Rectal smooth muscle tissue (tissue), 1 donor: Measurements from ENCODE around the gene CLEC4G.

ENCODE experiments used
- H3K27ac ChIP-seq: one replicate; pipeline ENCODE4 v1.7.0; 2013; ENCODE audit warnings: low read depth, low read length, inconsistent platforms
- H3K27me3 ChIP-seq: one replicate; pipeline ENCODE4 v1.7.0; 2013; ENCODE audit warnings: low read length; ENCODE audit not compliant: control insufficient read depth, insufficient read depth
- H3K36me3 ChIP-seq: one replicate; pipeline ENCODE4 v1.7.0; 2013; ENCODE audit warnings: low read length; ENCODE audit not compliant: control insufficient read depth, insufficient read depth
- H3K4me1 ChIP-seq: one replicate; pipeline ENCODE4 v1.7.0; 2013; ENCODE audit warnings: low read length; ENCODE audit not compliant: control insufficient read depth, insufficient read depth
- H3K4me3 ChIP-seq: one replicate; pipeline ENCODE4 v1.7.0; 2013; ENCODE audit warnings: low read length
- H3K9ac ChIP-seq: one replicate; pipeline ENCODE4 v1.7.0; 2013; ENCODE audit warnings: low read length

Gene CLEC4G

DNA sequence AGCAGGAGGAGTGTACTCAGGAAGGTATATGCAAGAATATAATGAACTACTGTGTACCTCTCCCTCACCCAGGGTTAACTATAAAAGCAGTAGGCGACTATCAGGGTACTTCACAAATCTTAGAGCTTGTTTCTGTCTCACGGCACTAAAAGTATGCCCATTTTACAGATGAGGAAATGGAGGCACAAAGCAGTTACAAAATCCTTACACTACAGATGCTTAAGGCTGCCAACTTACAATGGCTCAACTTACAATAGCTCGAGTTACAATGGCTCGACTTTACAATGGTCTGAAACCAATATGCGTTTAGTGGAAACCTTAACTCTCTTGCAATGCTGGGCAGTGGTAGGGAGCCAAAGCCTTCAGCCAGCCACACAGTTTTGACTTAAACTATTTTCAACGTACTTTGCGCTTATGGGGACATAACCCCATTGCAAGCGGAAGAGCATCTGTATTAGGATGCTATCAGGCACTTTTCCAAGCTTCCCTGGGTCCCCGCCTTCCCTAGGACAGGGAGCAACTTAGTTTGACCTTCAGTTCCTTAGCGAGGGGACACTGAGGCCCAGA is 34.1 kb downstream of the CLEC4G start:
- H3K4me3 ChIP-seq = no peak overlapping the region
- no peaks in the 10 kb centered on the region for H3K4me1 ChIP-seq
- H3K27me3 ChIP-seq = peaks cover 6% of the 10 kb centered on the region
- H3K9ac ChIP-seq = no peak overlapping the region
- no peak overlapping the region for H3K27ac ChIP-seq
- no peaks in the 10 kb centered on the region for H3K36me3 ChIP-seq

DNA sequence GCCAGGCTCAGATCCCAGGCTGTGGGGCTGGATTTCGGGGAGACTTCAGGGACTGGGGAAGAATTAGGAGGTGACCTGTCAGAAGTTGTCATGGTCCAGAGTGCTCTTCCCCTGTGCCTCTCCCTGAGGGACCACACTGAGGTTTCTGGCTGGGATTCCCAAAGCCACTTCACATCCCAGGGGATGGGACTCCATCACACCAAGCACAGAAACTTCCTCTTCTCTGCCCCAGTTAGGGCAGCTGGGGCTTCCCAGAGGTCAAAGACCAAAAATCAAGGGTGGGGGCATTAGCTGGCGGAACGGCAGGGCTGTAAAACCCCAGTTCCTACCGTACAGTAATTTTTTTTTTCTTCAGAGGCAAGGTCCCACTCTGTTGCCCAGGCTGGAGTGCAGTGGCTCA is 37.4 kb downstream of the CLEC4G start:
- Histone ChIP-seq H3K4me3 (no peak overlapping the region), H3K9ac (no peak overlapping the region), H3K27me3 (peaks cover 6% of the 10 kb centered on the region), H3K36me3 (no peaks in the 10 kb centered on the region), H3K4me1 (no peaks in the 10 kb centered on the region), H3K27ac (no peak overlapping the region)

DNA sequence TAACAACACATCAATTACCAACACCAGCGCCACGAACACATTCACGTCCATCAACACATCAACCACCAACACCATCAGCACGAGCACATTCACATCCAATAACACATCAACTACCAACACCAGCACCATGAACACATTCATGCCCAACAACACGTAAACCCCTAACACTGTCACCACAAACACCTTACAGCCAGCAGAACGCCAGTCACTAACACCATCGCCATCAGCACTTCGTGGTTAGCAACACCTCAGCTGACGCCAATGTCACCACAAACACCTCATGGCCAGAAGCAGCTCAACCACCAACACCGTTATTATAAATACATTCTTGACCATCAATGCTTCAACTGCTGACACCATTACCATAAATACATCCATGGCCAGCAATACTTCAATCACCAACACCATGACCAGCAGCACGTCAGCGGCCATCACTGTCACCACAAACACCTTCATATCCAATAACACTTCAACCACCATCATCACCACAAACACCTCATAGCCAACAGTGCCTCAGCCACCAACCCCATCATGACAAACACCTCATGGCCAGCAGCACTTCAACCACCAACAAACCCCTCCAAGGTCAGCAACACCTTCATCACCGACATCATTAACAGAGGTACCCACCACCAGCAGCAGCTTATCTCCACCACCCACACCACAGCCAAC is 39.4 kb downstream of the CLEC4G start:
- Histone ChIP-seq H3K9ac (no peak overlapping the region), H3K27ac (no peak overlapping the region), H3K36me3 (no peaks in the 10 kb centered on the region), H3K4me3 (no peak overlapping the region), H3K4me1 (no peaks in the 10 kb centered on the region), H3K27me3 (peaks cover under 1% of the 10 kb centered on the region)

DNA sequence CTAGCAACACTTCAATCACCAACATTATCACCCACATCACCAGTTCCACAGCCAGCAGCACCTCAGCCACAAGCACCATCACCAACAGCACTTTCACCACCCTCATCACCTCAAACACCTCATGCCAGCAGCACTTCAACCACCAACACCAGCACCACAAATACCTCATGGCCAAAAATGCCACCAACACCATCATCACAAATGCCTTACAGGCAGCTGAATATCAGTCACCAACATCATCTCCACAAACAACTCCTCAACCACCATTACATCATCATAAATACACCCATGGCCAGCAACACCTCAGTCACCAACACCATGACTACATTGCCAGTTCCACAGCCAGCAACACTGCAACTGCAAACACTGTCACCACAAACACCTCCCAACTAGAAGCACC is 40.4 kb downstream of the CLEC4G start:
- H3K36me3 ChIP-seq = no peaks in the 10 kb centered on the region
- H3K27me3 ChIP-seq = no peaks in the 10 kb centered on the region
- no peak overlapping the region for H3K4me3 ChIP-seq
- H3K9ac ChIP-seq = no peak overlapping the region
- H3K4me1 ChIP-seq = no peaks in the 10 kb centered on the region
- H3K27ac ChIP-seq = no peak overlapping the region

DNA sequence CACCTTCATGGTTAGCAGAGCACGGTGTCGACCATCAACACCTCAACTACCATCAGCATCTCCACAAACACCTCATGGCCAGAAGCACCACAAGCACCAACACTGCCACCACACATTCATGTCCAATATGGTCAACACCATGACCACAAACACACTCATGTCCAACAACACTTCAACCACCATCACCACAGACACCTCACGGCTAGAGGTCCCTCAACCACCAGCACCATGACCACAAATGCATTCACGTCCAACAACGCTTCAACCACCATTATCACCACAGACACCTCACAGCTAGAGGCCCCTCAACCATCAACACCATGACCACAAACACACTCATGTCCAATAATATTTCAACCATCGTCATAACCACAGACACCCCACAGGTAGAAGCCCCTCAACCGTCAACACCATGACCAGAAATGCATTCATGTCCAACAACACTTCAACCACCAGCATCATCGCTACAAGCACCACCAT is 41.1 kb downstream of the CLEC4G start:
- H3K4me3 ChIP-seq = no peak overlapping the region
- no peak overlapping the region for H3K27ac ChIP-seq
- no peak overlapping the region for H3K9ac ChIP-seq
- H3K4me1 ChIP-seq = no peaks in the 10 kb centered on the region
- H3K36me3 ChIP-seq = no peaks in the 10 kb centered on the region
- no peaks in the 10 kb centered on the region for H3K27me3 ChIP-seq

DNA sequence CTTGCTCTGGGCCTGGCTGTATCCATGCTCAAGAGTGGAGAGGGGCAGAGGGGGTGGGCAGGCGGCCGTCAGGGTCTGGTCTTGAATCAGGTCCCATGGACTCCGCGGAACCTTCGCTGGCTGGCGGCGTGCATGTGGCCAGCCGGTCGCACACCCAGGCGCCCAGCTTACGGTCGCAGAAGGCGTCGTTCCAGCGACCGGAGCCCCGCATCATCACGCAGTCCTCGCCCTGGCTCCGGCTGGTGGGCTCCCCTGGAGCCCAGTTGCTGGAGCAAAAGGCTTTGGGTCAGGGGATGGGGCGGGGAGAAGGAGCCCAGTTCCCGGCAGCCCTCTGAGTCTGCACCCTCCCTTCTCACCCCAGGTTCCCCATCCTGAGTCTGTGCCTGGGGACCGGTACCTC is 42.7 kb downstream of the CLEC4G start:
- no peak overlapping the region for H3K27ac ChIP-seq
- H3K4me1 ChIP-seq = no peaks in the 10 kb centered on the region
- H3K4me3 ChIP-seq = no peak overlapping the region
- no peak overlapping the region for H3K9ac ChIP-seq
- no peaks in the 10 kb centered on the region for H3K36me3 ChIP-seq
- no peaks in the 10 kb centered on the region for H3K27me3 ChIP-seq

DNA sequence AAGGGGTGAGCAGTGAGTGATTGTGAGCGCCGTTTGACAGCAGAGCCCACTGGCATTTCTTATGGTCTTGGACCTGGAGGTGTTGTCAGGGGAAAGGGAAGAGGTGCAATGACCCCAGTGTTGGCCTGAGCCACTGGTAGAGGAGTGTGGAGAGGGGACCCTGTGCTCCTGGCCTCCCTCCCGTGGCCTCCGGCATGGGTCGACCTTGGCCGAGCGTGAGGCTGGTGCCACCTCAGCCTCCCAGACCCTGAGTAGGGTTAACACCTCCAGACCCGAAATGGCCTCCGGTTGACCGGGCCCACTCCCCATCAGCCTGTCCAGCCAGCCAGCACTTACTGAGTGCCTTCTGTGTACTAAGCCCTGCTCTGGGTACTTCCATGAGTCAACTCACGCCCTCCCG is 44.7 kb downstream of the CLEC4G start:
- Histone ChIP-seq H3K4me3 (no peak overlapping the region), H3K9ac (no peak overlapping the region), H3K36me3 (peaks cover 5% of the 10 kb centered on the region), H3K27ac (no peak overlapping the region), H3K4me1 (no peaks in the 10 kb centered on the region), H3K27me3 (no peaks in the 10 kb centered on the region)

DNA sequence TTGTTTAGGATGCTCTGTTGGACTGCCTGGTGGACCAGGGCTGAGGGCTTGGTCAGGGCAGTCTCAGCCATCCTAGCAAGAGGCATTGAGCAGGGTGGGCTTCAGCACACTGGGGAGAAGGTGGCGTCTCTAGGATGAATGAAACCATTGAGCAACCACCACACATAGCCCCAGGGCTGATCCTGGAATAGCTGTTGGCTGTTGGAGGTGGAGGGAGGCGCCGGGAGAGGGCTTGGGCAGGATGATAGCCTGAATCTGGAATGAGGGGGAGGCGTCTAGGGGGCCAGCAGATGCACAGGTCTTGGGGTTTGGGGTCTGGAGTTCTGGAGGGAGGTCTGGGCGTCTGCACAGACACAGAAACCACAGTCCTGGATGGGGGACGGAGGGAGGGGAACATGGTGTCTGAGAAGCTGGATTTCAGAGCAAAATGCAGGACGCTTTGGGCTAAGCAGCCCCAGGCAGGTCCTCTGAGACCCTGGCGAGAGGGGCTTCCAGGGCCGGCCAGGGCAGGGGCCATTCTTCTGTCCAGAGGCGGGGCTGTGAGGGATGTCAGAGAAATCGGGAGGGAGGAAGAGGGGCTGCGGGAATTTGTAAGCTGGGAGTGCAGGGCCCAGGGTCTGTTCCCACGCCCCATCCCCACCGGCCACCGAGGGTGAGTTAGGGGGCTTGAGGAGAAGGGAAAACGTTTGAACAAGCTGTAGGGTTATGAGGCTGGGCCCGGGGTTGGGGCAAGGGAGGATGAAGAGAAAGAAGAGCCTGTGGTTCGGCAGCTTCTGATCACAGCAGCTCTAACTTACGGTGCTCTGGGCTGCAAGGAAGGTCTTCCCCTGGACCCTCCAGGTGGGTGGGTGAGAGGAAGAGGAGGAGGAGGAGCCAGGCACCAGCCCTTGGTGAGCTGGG is 46.1 kb downstream of the CLEC4G start:
- Histone ChIP-seq H3K4me1 (peaks cover 2% of the 10 kb centered on the region), H3K4me3 (no peak overlapping the region), H3K27me3 (no peaks in the 10 kb centered on the region), H3K9ac (no peak overlapping the region), H3K27ac (no peak overlapping the region), H3K36me3 (peaks cover 8% of the 10 kb centered on the region)

DNA sequence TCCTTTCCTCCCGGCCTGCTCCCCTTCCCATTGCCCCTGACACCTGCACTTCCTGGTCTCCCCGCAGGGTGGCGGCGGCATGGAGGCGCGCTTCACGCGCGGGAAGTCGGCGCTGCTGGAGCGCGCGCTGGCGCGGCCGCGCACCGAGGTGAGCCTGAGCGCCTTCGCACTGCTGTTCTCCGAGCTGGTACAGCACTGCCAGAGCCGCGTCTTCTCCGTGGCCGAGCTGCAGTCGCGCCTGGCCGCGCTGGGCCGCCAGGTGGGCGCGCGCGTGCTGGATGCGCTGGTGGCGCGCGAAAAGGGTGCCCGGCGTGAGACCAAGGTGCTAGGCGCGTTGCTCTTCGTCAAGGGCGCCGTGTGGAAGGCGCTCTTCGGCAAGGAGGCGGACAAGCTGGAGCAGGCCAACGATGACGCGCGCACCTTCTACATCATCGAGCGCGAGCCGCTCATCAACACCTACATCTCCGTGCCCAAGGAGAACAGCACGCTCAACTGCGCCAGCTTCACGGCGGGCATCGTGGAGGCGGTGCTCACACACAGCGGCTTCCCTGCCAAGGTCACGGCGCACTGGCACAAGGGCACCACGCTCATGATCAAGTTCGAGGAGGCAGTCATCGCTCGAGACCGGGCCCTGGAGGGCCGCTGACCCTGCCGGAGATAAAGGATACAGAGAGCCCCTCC is 49.6 kb downstream of the CLEC4G start:
- peaks cover 8% of the 10 kb centered on the region for H3K36me3 ChIP-seq
- H3K4me1 ChIP-seq = peaks cover 2% of the 10 kb centered on the region
- H3K4me3 ChIP-seq = peak overlapping the region; percentile 93
- no peak overlapping the region for H3K9ac ChIP-seq
- H3K27ac ChIP-seq = no peak overlapping the region
- no peaks in the 10 kb centered on the region for H3K27me3 ChIP-seq

DNA sequence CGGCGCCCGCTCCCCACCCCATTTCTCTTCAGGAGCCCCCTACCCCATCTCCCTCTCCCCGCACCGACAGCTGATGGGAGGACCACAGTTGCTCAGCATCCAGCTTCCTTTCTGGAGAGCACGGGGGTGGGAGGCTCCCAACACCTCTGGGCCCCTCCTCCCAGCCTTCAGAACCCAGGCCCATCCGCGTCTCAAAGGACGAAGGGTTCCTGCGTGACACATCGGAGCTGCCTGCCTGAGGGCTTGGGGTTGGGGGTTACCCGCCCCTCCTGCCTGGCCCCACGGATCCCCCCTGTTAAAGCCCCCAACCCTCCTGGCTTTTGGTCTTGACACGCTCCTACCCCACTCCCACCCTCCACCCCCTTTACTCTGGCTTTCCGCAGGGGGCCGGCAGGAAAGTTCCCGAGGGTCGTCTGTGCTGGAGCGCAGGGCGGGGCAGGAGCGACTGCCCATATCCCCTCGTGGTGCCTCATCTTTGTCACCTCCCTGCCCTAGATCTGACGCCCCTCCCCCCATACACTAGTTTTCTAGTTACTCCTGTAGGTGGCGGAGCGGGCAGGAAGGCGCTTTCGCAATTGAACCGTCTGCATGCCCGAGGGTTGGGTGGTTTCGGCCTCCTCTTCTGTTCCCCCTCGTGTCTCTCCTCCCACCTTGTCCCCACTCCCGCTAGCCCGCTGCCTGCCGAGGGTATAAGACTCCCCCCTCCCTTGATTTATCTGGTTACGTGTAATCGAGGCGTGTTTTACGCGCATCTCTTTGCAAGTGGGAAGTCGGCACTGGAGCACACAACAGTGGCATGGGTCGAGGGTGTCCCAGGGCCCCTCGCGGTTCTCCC is 50.4 kb downstream of the CLEC4G start:
- peak overlapping the region; percentile 68 for H3K9ac ChIP-seq
- peak overlapping the region; percentile 78 for H3K27ac ChIP-seq
- no peaks in the 10 kb centered on the region for H3K27me3 ChIP-seq

DNA sequence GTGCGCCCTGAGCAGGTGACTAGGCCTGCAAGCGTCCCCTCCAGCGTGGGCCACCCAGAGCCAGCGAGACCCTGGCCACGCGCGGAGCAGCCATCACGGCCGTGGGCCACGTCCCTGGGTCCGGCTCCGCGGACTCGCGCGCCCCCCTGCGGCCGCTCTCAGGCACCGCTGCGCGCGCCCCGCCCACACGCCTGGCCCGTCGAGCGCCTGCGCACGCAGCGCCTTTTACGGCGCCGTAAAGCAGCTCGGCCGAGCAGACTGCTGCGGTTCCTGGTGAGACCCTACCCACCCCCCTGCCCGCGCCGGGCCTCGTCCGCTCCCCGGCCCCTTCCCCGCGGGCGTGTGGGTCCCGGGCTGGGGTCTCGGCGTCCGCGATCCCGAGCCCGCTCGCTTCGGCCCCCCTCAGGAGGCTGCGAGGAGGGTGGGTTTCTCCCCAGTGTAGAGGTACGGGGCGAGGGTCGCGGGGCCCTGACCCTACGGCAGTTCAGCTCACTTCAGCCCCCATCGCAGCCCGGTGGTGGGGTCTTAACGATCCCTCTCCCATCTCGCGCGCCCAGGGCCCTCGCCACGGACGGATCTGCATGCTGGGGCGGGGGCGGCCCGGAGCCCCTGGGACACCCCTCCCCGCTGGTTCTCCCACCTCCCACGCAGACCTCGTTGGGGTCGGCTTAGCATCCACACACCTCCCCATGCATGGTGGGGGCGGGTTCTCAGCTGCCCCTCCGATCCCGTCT is 51.1 kb downstream of the CLEC4G start, which contains the start of gene TRAPPC5:
Gene TRAPPC5, plus strand, starts transcription at position 228 of the 734 bp plus-strand sequence. CDS start 1,421 bp downstream, outside the sequence.
- peaks cover 8% of the 10 kb centered on the region for H3K36me3 ChIP-seq
- H3K4me1 ChIP-seq = peaks cover 2% of the 10 kb centered on the region
- H3K4me3 ChIP-seq = peak within 1 kb of the TSS; percentile 93
- no peaks in the 10 kb centered on the region for H3K27me3 ChIP-seq
- peak within 1 kb of the TSS; percentile 68 for H3K9ac ChIP-seq
- H3K27ac ChIP-seq = peak within 1 kb of the TSS; percentile 78

More for the DNA sequence above, 50.4 kb downstream of the CLEC4G start:
- Histone ChIP-seq H3K4me3 (peak overlapping the region; percentile 93), H3K4me1 (peaks cover 2% of the 10 kb centered on the region), H3K36me3 (peaks cover 8% of the 10 kb centered on the region)
